SKM-1 treated with dmso at 0.1 percent for 144 hours (cell line): Measurements from ENCODE around the gene STK17B.
"Not testable (repeated sequence)": the region's sequence is repeated elsewhere in the genome, so short reads cannot be mapped to it uniquely, and the experiment has no call there.

ENCODE experiments used
- DNase-seq: peaks from one replicate; lab custom pipeline; 2025; ENCODE audit not compliant: unreplicated experiment; lab: John Stamatoyannopoulos, UW

STK17B gene

DNA sequence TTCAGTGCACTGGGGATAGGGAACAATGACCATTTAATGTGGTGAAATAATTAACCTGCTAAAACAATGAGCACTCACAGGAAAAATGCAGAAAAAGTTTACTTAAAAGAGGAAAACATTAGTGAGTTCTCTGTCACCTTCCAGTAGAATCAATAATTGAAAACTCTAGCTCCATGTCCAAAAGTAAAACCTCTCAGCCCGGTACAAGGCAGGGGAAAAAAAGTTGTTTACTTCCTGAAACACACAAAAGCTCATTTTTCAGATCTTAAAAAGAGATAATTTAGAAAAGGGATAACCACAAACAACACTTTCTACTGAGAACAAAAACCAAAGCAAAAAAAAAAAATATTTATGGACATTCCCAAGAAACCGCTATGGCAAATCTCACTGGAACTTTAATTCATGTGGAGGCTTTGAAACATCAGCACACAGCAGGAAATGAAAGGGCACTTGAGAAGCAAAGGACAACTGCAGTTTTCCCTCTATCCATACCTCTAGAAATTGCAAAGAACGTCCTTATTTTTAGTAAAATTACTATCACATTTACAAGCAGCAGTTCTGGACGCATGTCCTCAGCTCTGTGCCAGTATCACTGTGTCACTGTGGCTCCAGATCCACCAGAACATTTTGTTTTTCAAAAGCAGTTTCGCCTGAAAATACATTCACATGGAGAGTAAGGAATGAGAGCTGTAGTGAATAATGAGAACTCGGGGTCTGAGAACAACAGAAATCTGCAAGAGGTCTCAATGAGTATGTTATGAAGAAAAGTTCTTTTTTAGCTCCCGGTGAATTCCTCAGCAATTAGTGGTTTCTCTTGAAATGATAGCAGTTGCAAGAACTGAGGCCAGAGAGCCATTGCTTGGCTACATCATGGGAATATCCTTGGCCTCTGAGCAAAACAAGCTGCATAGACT is 58.1 kb downstream of the STK17B start:
- no peak for DNase-seq

DNA sequence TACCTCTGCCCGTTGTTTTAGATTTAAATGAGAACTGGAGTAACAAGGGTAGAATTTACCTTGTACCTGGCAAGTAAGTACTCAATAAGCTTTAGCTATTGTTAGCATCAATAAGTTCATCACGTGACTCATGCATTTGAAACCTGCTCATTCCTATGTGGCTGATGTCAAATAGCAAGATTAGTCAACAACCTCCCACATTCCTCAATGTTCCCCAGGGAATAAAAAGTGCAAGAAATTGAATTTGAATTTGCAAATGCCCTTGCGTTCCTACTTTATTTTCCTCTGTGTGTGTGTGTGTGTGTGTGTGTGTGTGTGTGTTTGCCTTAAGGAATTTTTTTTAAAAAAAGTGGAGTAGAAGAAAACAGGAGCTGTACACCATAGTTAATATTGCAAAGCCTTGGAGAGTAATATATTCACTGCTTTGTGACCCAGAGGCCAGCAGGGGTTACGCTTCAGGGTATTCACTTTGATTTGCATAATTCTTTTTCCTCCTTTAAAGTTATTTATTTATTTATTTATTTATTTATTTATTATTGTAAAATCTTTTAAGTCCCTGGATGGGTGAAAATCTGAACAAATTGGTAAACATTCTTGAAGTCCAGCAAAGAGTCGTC is 58.9 kb downstream of the STK17B start:
- DNase-seq = no peak

DNA sequence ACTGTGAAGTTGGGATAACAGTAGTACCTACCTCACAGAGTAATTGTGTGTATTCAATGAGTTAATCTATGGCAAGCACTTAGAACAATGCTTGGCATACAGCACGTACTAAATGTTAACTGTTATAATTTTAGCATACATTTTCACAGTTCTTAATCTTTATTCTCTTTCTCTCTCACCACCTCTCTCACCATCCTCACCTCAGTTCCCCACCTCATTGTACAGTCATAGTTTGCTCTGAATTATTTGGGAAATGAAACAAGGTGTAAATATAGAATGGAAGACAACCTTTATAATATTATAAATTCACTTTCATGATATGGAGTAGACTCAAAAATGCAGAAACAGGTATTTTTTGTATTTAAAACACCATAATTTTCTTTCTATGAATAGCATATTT is 62.8 kb downstream of the STK17B start:
- DNase-seq = no peak

DNA sequence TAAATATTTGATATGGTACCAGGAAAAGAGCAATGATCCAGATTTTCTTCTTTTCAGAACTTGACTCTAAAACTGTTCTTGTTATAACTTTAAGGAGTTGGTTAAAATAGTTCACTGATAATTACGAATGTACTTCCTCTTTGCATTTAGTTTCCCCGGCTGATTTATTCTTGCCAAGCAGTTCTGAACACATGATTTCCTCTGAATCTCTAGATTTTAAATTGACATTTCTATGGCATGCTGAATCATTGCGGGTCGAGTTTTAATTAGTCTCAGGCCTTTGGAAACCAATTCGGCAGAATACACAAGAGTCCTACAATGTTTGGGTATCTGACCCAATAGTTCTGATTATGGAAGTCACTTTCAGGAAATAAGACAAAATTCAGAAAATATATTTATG is 65.4 kb downstream of the STK17B start:
- DNase-seq = no peak

DNA sequence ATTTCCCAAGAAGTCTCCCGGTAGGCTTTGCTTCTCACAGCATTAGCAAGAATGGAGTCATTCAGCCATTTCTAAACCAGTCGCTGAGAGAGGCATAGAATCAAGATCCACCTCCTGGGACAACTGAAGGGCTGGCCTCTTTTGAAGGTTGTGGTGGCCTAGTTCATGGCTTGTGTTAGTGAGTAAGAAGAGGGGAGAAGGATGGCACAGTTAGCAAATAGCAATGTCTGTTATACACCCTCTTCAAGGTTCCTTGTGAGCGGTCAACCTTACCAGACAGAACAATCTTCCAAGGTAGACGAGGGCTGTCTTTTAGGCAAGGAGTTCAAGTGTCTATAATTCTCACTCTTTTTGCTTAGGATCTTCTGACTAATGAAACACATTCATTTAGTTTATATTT is 67.3 kb downstream of the STK17B start:
- DNase-seq = no peak

DNA sequence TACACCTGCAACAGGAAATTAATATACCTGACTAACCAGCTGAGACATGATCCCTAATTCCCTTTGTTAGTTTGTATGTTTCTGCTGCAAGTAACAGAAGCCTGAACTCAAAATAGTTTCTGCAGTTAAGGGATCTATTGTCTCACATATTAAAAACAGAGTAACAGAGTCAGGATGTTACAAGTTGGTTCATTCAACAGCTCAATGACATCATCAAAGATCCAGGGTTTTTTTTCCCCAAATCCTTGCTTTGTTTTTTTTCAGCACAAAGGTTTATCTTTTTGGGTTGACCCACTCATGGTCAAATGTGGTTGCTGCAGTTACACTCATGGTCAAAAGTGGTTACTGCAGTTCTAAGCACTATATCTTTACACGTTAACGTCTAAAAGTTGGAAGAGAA is 67.8 kb downstream of the STK17B start:
- DNase-seq = no peak

DNA sequence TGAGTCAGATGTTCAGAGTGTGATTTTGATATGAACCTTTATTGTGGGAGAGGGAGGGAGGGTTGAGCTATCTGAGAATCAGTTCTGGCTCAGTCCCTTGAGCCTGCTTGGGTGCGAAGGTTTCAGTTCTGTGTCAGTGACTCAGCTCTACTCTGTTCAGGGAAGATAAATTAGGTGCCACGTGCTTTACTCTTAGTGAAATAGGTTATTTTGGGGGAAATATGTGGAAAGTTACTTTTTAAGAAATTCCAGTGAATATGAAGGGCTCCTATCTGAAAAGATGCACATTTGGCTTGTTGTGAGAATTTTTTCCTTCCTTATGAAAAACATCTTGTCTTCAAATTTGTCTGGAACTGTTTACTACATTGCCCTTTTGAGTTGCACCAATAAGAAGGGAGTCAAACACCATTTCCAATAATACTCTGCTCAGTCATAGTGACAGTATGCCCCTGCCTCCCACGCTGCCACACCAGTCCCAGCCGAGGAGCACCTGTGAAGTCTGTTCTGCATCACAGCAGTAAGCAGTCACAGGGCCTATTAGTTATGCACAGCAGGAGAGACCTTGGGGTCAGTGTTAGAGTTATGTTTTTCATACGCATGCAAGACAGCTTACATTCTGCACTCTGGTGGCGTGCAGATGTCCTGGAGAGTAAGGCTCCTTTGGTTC is 69.9 kb downstream of the STK17B start:
- no peak for DNase-seq

DNA sequence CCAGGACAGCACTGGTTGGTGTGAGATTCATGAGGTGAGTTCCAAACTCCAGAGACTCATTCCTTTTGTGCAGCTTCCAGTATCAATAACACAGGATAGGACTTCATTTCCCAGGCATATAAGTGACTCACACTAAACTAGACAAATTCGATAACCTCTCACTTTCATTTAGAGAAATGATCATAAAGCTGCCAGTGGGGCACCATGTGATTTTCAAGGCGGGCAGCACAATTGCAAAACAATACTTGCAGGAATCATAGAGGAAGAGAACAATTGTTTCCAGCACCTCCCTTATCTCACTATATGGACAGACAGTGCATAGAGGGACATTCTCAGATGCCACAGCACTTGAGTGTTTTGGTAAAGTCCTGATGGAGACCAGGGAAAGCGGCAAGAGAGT is 71.5 kb downstream of the STK17B start:
- DNase-seq = no peak

DNA sequence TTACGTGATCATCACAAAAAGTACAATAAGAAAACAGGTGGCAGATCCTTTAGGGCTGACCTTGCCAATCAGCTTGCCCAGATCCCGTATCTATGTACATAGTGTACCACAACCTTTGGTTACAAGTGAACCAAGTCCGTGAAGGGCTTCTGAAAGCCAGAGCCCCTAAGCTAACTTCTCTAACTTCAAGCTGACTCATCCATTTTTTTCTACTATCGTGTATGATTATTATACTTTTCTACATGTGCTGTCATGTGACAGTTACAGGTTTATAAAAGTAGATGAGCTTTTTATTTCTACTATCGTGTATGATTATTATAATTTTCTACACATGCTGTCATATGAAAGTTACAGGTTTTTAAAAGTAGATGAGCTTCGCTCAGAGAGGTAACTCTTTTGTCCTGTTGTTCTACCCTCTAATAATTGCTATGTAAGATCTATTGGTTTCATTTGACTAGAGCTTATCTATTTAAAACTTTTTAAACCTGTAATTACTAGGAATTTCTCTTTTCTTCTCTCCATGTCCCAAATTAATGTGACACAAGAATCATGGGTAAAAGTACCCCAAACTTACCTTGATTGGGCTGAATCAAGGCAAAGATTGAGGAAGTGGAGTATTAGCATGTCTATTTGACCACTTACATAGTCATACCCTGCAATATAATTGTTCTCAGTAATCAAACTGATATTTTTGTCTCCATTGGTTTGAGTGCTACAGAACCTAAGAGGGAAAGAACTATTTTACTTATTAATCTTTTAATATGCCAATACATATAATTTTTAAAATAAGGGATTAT is 73.3 kb downstream of the STK17B start:
- no peak for DNase-seq

DNA sequence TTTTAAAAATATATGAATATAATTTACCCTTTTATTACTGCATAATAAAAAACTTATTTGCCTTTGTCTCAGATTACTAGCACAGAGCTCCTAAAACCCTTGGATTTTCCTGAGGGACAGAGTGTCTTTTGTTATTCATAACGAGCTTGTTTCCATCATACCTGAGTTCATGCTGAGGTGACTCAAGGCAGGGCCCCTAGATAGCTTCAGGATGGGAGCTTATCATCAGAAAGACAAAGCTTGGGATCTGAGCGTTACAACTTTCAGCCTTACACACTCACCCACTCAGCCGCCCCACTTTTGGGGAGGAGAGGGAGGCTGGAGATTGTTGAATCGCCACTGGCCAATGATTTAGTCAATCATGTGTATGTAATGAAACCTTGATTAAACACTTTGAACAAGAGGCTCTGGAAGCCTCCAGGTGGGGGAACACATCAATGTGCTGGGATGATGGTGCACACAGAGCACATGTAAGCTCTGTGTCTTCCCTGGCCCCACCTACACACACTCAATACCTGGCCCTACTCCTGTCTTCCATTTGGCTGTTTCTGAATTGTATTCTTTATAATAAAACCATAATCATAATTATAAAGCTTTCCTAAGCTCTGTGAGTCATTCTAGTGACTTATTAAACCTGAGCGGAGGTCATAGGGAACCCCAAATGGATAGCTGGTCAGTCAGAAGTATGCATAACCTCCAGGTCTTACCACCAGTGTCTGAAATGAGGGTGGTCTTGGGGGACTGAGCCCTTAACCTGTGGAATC is 74.2 kb downstream of the STK17B start:
- DNase-seq = no peak

DNA sequence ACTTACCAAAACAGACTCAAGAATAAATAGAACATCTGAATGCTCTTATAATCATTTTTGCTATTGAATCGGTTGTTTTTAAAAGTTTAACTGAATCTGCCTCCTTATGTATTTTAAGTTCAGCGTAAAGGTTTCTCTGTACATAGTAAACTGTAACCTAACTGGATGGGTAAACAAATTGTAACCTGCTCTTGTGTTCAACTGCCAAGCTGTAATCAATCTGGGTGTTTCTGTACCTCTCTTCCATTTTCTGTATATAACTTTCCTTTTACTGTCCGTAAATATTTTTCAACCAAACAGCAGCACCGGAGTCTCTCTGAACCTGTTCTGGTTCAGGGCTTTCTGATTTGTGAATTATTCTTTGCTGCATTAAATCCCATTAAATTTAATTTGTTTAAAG is 75.1 kb downstream of the STK17B start:
- DNase-seq = no peak

DNA sequence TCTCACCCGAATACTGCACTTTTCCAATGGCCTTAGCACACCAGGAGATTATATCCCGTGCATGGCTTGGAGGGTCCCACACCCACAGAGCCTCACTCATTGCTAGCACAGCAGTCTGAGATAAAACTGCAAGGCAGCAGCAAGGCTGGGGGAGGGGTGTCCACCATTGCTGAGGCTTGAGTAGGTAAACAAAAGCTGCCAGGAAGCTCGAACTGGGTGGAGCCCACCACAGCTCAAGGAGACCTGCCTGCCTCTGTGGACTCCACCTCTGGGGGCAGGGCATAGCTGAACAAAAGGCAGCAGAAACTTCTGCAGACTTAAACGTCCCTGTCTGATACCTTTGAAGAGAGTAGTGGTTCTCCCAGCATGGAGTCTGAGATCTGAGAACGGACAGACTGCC is 81.9 kb downstream of the STK17B start:
- DNase-seq = not testable (repeated sequence)

DNA sequence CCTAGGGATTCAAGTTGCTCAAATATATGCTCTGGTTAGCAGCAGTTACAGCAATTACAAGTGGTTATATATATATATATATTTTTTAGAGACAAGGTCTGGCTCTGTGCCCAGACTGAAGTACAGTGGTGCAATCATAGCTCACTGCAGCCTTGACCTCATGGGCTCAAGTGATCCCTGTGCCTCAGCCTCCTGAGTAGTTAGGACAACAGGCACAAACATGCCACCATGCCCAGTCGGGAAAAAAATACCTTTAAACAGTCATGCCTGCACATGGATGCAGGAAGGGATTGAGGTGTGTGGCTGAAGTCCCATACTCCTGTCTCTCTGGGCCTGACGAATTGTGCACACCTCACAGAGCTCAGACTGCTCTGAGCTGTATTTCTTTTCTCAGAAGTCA is 83.2 kb downstream of the STK17B start:
- no peak for DNase-seq

DNA sequence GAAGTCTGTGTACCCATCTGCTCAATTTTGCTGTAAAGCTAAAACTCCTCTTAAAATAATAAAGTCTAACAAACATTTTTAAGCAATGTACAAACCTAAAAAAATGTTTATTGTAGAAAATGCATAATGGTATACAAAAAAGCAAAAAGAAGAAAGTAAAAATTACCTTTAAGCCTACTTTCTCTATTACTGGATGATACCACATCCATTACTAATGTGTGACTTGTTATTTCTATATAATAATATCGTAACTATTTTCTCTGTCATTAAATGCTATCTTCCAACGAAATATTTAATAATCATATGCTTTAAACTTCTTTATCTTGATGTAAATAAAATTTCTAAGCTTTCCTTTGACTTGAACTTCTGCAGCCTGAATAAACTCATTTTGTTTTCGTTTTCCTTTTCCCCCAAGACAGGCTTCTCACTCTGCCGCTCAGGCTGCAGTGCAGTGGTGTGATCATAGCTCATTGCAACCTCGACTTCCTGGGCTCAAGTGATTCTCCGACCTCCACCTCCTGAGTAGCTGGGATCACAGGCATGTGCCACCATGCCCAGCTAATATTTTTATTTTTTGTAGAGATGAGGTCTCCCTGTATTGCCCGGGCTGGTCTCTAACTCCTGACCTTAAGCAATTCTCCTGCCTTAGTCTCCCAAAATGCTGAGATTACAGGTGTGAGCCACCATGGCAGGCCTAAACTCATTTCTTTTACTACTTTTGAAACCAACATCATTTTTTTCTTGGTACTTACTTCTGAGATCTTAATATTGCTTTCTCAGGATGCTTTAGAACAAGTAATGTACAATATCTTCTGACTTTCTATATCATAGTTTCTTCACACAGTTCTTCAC is 84.6 kb downstream of the STK17B start:
- DNase-seq = no peak

DNA sequence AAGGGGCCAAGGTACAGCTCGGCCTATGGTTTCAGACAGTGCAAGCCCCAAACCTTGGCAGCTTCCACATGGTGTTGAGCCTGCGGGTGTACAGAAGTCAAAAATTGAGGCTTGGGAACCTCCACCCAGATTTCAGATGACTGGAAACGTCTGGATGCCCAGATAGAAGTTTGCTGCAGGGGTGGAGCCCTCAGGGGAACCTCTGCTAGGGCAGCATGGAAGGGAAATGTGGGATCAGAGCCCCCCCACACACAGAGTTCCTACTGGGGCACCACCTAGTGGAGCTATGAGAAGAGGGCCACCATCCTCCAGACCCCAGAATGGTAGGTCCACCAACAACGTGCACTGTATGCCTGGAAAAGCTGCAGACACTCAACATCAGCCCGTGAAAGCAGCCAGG is 87.8 kb downstream of the STK17B start:
- no peak for DNase-seq
